ENCODE results near the gene KLHL33. TPM values are rescaled to one million over a fixed set of nuclear protein-coding genes. Genes with fewer than 3 reads are reported as not detected.
A peak's percentile ranks its signal among the peaks of the same experiment; 100 is the strongest.

Gene KLHL33
- polyA plus RNA-seq, 1 donor from 2014 or later = not detected

GRCh38 chr14:20470603-20470901, 34.6 kb upstream of the KLHL33 start:
- no peak overlapping the region for H3K27ac ChIP-seq (ENCODE audit: low read length)
- no peak for TF ChIP-seq TAF1 (IDR thresholded peaks at IDR 0.05; ENCODE audit: low read depth)
- TF ChIP-seq SMC3 (conservative IDR thresholded peaks at IDR 0.05; ENCODE audit: poor library complexity) = no peak
- TF ChIP-seq POLR2AphosphoS5 (IDR thresholded peaks at IDR 0.05) = no peak
- no peak for TF ChIP-seq RAD21 (conservative IDR thresholded peaks at IDR 0.05)

GRCh38 chr14:20469890-20470602, 34.1 kb upstream of the KLHL33 start:
- Histone ChIP-seq H3K4me3 (ENCODE audit: low read length) (peak overlapping the region; percentile 98), H3F3A (ENCODE audit: insufficient read depth, low read length, poor library complexity, severe bottlenecking) (no peaks in the 10 kb centered on the region), H3K79me2 (replicated peaks; ENCODE audit: insufficient read depth, low read length) (no peaks in the 10 kb centered on the region), H3K27me3 (ENCODE audit: insufficient read depth, low read depth, low read length) (no peaks in the 10 kb centered on the region), H3K9me3 (ENCODE audit: low read length) (no peaks in the 10 kb centered on the region), H4K20me1 (ENCODE audit: insufficient read depth) (no peaks in the 10 kb centered on the region), H2AFZ (ENCODE audit: low read depth, low read length) (peak overlapping the region; percentile 94), H3K27ac (ENCODE audit: low read length) (peak overlapping the region; percentile 53), H3K36me3 (ENCODE audit: insufficient read depth, low read length) (no peaks in the 10 kb centered on the region), H3K9ac (ENCODE audit: low read length) (peak overlapping the region; percentile 77), H3K4me2 (ENCODE audit: low read length) (peak overlapping the region; percentile 98), H3K9me2 (ENCODE audit: insufficient read depth, low read length) (no peaks in the 10 kb centered on the region)
- no peak for TF ChIP-seq MXI1 (conservative IDR thresholded peaks at IDR 0.05; ENCODE audit: poor library complexity, severe bottlenecking)

More at GRCh38 chr14:20470603-20470901, 34.6 kb upstream of the KLHL33 start:
- H3K9ac ChIP-seq (ENCODE audit: low read length) = no peak overlapping the region
- no peaks in the 10 kb centered on the region for H4K20me1 ChIP-seq (ENCODE audit: insufficient read depth)
- H3K4me3 ChIP-seq (ENCODE audit: low read length) = peak overlapping the region; percentile 98
- no peaks in the 10 kb centered on the region for H3K79me2 ChIP-seq (replicated peaks; ENCODE audit: insufficient read depth, low read length)
- no peaks in the 10 kb centered on the region for H3K36me3 ChIP-seq (ENCODE audit: insufficient read depth, low read length)
- peak overlapping the region; percentile 98 for H3K4me2 ChIP-seq (ENCODE audit: low read length)
- no peaks in the 10 kb centered on the region for H3K27me3 ChIP-seq (ENCODE audit: insufficient read depth, low read depth, low read length)
- H2AFZ ChIP-seq (ENCODE audit: low read depth, low read length) = no peak overlapping the region
- no peaks in the 10 kb centered on the region for H3K9me2 ChIP-seq (ENCODE audit: insufficient read depth, low read length)
- no peaks in the 10 kb centered on the region for H3K9me3 ChIP-seq (ENCODE audit: low read length)
- no peaks in the 10 kb centered on the region for H3F3A ChIP-seq (ENCODE audit: insufficient read depth, low read length, poor library complexity, severe bottlenecking)

GRCh38 chr14:20469242-20469889, 33.4 kb upstream of the KLHL33 start, which contains the start of gene PNP:
TSS of gene PNP (plus strand) at chr14:20469406. CDS start at chr14:20469525, 119 bp downstream.
- Histone ChIP-seq H3K9ac (ENCODE audit: low read length) (peak within 1 kb of the TSS; percentile 77), H3F3A (ENCODE audit: insufficient read depth, low read length, poor library complexity, severe bottlenecking) (no peaks in the 10 kb centered on the region), H3K27me3 (ENCODE audit: insufficient read depth, low read depth, low read length) (no peaks in the 10 kb centered on the region), H3K36me3 (ENCODE audit: insufficient read depth, low read length) (no peaks in the 10 kb centered on the region), H3K27ac (ENCODE audit: low read length) (peak within 1 kb of the TSS; percentile 53), H3K9me2 (ENCODE audit: insufficient read depth, low read length) (no peaks in the 10 kb centered on the region), H3K4me2 (ENCODE audit: low read length) (peak within 1 kb of the TSS; percentile 98), H3K9me3 (ENCODE audit: low read length) (no peaks in the 10 kb centered on the region), H3K79me2 (replicated peaks; ENCODE audit: insufficient read depth, low read length) (no peaks in the 10 kb centered on the region), H4K20me1 (ENCODE audit: insufficient read depth) (no peaks in the 10 kb centered on the region), H3K4me3 (ENCODE audit: low read length) (peak within 1 kb of the TSS; percentile 98), H2AFZ (ENCODE audit: low read depth, low read length) (peak within 1 kb of the TSS; percentile 94)
- TF ChIP-seq REST (IDR thresholded peaks at IDR 0.05; ENCODE audit: borderline replicate concordance) = peak; percentile 73
- TF ChIP-seq RAD21 (conservative IDR thresholded peaks at IDR 0.05) = peak; percentile 35
- TF ChIP-seq TAF1 (IDR thresholded peaks at IDR 0.05; ENCODE audit: low read depth) = peak; percentile 63
- no peak for TF ChIP-seq EZH2 (IDR thresholded peaks at IDR 0.05; ENCODE audit: borderline replicate concordance, insufficient read depth, low read length, poor library complexity, severe bottlenecking)
- TF ChIP-seq SMC3 (conservative IDR thresholded peaks at IDR 0.05; ENCODE audit: poor library complexity) = peak; percentile 44
- TF ChIP-seq EP300 (conservative IDR thresholded peaks at IDR 0.05; ENCODE audit: poor library complexity, severe bottlenecking) = peak; percentile 6
- peak; percentile 83 for TF ChIP-seq POLR2AphosphoS5 (IDR thresholded peaks at IDR 0.05)
- TF ChIP-seq MXI1 (conservative IDR thresholded peaks at IDR 0.05; ENCODE audit: poor library complexity, severe bottlenecking) = peak; percentile 65
- no peak for TF ChIP-seq CTCF (IDR thresholded peaks at IDR 0.05; ENCODE audit: poor library complexity, severe bottlenecking)

All from neural cell (in vitro differentiated cells).